NK-92 (cell line): ENCODE results near the gene ETV5.

ENCODE experiments used
- DNase-seq: peaks from one replicate; lab custom pipeline; 2025; ENCODE audit not compliant: unreplicated experiment; lab: John Stamatoyannopoulos, UW

The ETV5 gene

DNA sequence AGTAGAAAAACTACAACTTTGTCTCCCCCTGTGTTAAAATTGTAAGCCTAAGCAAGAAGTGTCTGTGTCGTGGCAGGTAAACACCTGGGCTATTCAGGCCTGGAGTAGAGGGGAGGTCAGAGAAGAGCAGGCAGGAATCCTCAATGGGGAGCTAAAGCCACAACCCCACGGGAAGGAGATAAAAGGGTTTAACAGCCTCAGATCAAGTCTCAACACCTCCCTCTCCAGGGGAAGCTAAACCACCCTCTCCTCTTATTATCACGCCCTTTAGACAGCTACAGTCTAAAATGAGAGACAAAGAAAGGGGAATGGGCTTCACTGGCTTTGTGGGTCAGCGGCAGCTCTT is 11.6 kb downstream of the ETV5 start:
- DNase-seq, result no peak

GRCh38 chr3:186096290-186096689 is 12.6 kb downstream of the ETV5 start:
- no peak for DNase-seq

- no peak for DNase-seq
Observed at GRCh38 chr3:186095561-186096081, 13.3 kb downstream of the ETV5 start.

DNA sequence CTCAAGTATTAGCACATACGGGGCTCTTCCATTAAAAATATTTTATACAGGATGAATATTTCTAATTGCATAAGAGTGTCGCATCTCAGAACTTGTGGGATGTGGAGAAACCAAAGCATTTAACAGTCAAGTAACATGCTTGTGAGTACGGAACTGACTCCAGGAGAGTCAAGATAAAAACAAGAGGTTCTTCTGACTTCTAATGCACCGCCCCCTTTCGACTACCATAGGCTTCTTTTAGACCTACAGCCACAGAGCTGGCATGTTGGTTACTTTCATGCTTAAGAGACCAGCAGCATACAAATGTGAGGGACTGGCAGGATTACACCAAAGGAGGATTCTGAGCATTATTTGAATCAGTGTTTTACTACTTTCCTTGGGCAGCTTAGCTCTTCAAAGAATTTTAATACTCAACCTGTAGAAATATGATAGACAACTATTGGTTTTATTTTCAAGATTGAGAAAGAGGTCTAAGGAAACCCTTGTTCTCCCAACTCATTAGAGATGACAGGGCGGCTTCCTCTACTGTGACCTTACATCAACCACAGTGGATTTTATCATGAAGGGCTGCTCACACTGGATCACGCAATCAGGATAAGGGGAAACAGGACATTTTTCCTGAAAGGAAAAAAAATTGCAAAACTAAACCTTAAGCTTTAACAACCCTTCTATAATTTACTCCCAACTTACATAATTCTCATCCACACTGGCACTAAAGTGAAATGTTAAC is 14.0 kb downstream of the ETV5 start:
- no peak for DNase-seq

- no peak for DNase-seq
Observed at GRCh38 chr3:186094271-186094670, 14.6 kb downstream of the ETV5 start.

DNA sequence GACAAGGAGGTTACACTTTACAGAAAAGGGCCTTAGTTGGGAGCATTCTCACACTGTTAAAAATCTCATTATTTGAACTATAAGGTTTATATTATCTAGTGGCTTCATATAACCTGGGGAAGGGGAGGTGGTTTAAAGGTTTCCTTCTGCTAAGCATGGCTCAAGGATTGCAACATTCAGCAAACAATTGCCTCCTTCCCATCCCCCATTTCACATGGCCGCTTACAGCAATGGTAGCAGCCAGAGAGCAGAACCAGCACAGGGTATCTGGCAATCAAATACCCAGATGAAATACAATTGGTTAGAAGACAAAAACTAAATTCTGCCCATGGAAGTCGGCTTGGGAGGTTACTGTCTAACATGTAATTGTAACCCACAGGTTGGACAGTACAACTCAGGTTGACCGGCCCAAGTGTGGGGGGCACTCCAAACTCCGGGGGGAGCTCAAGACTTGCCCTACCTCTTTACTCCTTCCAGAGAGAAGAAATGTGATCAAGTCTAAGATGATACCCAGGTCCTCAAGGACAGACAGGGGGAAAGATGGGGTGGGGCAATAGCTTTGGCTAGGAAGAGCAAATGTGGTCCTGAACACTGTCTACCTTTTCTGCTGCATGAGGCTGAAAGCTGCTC is 15.5 kb downstream of the ETV5 start:
- DNase-seq, result no peak

GRCh38 chr3:186092360-186093070 is 16.4 kb downstream of the ETV5 start:
- DNase-seq, result no peak

GRCh38 chr3:186090901-186091300 is 18.0 kb downstream of the ETV5 start:
- DNase-seq, result no peak

DNA sequence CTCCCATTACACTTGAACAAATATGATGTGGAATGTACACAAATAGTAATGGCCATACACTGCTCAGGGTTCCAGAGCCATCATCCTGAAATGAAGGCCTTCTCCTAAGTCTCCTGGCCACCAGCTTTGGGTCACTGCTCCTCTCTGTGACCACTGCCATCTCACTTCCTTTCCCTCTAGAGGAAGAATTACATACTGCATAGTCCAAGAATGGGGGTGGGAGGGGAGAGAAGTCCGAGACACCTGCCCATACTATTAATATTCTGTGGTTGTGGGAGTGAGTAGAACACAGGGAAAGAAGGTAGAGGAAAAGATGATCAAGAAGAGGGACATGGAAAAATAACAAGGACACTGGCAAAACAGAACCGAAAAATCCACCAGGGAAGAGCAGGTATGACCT is 20.6 kb downstream of the ETV5 start:
- no peak for DNase-seq

DNA sequence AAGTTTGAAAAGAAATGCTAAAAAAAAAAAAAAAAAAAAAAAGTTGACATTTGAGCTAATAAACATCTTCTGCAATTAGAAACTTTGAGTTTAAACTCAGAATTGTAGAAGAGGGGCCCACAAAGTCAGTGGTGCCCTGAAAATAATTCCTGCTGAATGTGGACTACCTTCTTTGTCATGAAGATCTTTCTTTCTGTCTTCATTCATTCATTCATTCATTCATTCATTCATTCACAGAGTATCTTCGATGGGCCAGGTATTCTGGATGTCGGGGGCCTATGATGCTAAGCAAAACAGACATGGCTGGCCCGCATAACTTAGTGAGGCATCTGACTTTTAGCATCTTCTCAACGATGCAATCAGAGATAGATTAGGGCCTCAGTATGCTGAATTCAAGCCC is 24.6 kb downstream of the ETV5 start:
- DNase-seq, result no peak

DNA sequence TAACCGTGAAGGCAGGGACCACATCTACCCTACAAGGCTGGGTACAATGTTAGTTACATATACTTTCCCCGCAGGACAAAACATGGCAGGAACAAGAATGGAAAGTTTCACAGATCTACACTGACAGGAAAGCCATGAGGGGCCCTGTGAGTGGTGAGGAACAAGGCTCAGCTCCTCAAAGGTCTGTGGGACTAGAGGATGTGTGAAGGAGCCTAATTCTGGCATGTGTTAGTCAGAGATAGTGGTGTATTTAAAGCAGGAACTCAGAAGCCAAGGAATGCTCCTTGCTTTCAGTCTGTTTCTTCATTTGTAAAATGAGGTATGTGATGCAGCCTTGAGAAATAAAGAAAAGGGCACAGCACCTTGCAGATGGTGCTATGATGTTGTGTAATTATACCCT is 25.1 kb downstream of the ETV5 start:
- DNase-seq, result no peak

DNA sequence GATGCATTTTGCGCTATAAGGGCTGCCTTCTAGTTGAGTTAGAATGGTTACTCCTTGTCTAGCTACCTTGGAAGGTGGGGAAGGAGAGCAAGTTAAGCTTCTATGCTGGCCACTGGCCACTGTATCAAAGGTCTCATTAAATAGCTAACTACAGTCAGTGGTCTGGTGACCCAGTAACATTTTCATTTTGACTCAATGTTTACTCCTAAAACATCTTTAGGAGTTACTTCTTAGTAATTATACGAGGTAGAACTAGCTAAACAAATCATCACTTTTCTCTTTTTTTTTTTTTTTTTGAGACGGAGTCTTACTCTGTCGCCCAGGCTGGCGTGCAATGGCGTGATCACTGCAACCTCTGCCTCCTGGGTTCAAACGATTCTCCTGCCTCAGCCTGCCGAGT is 26.7 kb downstream of the ETV5 start:
- DNase-seq, result no peak

GRCh38 chr3:186081678-186082077 is 27.2 kb downstream of the ETV5 start:
- no peak for DNase-seq

GRCh38 chr3:186080849-186081438 is 27.9 kb downstream of the ETV5 start:
- DNase-seq, result no peak

GRCh38 chr3:186079925-186080324 is 29.0 kb downstream of the ETV5 start:
- DNase-seq, result no peak

GRCh38 chr3:186077466-186077865 is 31.4 kb downstream of the ETV5 start:
- DNase-seq, result no peak

DNA sequence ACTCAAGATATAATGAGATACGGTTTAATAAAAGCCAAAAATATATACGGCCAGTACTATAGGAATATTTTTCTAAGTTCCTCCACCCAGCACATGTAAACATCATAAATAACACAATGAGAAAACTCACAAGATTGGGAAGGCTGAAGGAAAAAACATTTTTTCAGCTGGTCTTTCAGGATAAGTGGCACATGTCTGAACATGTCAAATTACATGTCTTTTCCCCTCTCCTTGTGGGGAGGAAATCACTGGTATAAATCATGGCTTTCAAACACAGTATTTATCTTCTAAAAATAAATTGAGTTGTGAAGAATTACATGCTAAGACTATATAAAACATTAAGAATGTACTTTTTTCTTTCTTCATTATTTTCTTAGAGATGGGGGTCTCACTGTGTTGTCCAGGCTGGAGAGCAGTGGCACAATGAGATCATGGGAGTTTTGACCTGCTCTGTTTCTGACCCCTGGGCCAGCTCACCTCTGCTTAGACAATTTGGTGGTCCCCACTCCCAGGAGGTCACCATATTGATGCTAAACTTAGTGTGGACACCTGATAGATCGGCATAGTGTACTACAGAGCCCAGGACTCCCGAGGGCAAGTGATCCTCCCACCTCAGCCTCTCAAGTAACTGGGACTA is 32.8 kb downstream of the ETV5 start:
- no peak for DNase-seq

- no peak for DNase-seq
Observed at GRCh38 chr3:186075489-186075888, 33.4 kb downstream of the ETV5 start.

- no peak for DNase-seq
Observed at GRCh38 chr3:186073641-186074040, 35.2 kb downstream of the ETV5 start.

DNA sequence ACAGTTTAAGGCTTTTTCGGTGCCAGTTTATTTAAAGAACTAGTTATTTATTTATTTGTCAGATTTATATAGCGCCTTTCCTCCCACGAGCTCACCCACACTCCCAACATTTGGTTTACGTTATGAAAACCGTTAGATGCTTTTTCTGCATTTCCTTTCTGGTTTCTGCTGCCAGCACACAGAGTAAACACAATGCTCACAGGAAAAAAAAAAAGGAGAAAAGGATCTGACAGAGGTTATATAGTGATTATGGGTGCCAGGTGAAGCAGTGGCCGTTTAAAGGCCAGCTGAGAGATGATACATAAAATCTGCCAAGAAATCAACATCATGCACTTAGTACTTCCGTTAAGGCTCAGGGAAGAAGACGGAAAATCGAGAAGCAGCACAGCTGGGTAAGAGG is 37.9 kb downstream of the ETV5 start:
- DNase-seq, result no peak

GRCh38 chr3:186070550-186070949 is 38.3 kb downstream of the ETV5 start:
- no peak for DNase-seq
